Measurements from ENCODE around the gene PAIP2B.

DNA sequence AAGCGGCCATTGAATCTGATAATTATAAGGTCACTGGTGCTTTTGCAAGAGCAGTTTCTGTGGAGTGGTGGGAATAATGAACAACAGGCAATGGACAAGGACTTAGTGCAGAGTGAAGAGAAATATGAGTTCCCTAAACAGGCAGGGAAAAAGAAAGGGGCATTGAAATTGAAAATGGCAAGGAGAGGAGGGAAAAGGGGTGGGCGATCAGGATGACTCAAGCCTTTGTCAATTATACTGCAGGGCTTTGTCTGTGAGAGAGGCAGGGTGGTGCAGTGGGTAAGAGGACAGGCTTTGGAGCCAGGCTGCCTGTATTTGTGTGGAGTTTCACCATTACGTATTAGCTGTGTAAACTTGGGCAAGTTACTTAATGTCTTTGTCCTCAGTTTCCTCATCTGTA, 29.5 kb upstream of the PAIP2B start:
- TF ChIP-seq SUZ12 (IDR thresholded peaks at IDR 0.05; ENCODE audit: extremely low read depth, insufficient read depth, insufficient read length): no peak
- no peak for TF ChIP-seq YY1 (IDR thresholded peaks at IDR 0.05; ENCODE audit: insufficient read depth, insufficient read length)
- TF ChIP-seq ZNF274 (IDR thresholded peaks at IDR 0.05; ENCODE audit: low read depth, low read length): no peak
